ENCODE data around the gene GABRG2. TPM values are rescaled to one million over a fixed set of nuclear protein-coding genes. Genes with fewer than 3 reads are reported as not detected.
"Not testable (repeated sequence)": the region's sequence is repeated elsewhere in the genome, so short reads cannot be mapped to it uniquely, and the experiment has no call there.

The GABRG2 gene
- total RNA-seq, 2 donors from 2014 or later = 1.5 to 2.4 TPM

DNA sequence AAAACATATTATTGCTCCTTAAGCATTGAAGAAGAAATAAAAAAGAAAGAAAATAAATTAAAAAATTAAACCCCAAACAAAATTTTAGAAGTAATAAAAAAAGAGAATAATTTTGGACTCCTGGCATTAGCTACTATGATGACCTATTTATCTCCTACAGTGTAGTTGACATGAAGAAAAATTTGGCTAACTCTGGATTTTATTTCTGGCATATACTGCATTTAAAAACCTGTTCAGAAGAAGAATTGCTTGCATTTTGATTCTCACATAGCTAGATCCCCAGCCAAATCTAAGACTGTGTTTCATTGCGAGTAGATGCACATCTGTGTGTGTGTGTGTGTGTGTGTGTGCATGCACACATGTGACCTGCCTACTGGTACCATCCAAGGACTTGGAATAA lies 30.1 kb upstream of the GABRG2 start:
- H3K4me1 ChIP-seq (ENCODE audit: control insufficient read depth, insufficient read depth, low read length) = no peaks in the 10 kb centered on the region
- H3K27me3 ChIP-seq (ENCODE audit: control insufficient read depth, insufficient read depth, low read length, poor library complexity, severe bottlenecking) = no peaks in the 10 kb centered on the region
- H3K4me3 Mint-ChIP-seq = no peak overlapping the region
- no peak overlapping the region for H3K9ac ChIP-seq (ENCODE audit: extremely low read depth, low read length, poor library complexity, severe bottlenecking)
- H3K27ac ChIP-seq (ENCODE audit: low read depth, low read length) = no peak overlapping the region
- no peak overlapping the region for H3K4me3 ChIP-seq (ENCODE audit: low read length)
- TF ChIP-seq, protein P1, sequence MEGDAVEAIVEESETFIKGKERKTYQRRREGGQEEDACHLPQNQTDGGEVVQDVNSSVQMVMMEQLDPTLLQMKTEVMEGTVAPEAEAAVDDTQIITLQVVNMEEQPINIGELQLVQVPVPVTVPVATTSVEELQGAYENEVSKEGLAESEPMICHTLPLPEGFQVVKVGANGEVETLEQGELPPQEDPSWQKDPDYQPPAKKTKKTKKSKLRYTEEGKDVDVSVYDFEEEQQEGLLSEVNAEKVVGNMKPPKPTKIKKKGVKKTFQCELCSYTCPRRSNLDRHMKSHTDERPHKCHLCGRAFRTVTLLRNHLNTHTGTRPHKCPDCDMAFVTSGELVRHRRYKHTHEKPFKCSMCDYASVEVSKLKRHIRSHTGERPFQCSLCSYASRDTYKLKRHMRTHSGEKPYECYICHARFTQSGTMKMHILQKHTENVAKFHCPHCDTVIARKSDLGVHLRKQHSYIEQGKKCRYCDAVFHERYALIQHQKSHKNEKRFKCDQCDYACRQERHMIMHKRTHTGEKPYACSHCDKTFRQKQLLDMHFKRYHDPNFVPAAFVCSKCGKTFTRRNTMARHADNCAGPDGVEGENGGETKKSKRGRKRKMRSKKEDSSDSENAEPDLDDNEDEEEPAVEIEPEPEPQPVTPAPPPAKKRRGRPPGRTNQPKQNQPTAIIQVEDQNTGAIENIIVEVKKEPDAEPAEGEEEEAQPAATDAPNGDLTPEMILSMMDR (conservative IDR thresholded peaks at IDR 0.05) = no peak
- H3K9me3 Mint-ChIP-seq = peaks cover 21% of the 10 kb centered on the region
- 85 to 100% methylated on average over 1 of the region's 1 CpG for WGBS, 2 experiments (ENCODE audit: insufficient coverage in 1 of 2, insufficient read length in 1 of 2)
- H3K36me3 ChIP-seq (ENCODE audit: control insufficient read depth, insufficient read depth, low read length) = no peaks in the 10 kb centered on the region
- no peak for DNase-seq
- no peak overlapping the region for H3K27ac Mint-ChIP-seq
- H3K9me3 ChIP-seq (ENCODE audit: control insufficient read depth, low read length) = no peaks in the 10 kb centered on the region
- no peaks in the 10 kb centered on the region for H3K36me3 Mint-ChIP-seq (ENCODE audit: low read depth)
- no peaks in the 10 kb centered on the region for H3K27me3 Mint-ChIP-seq (ENCODE audit: insufficient read depth)
- H3K4me1 Mint-ChIP-seq = peaks cover 2% of the 10 kb centered on the region

DNA sequence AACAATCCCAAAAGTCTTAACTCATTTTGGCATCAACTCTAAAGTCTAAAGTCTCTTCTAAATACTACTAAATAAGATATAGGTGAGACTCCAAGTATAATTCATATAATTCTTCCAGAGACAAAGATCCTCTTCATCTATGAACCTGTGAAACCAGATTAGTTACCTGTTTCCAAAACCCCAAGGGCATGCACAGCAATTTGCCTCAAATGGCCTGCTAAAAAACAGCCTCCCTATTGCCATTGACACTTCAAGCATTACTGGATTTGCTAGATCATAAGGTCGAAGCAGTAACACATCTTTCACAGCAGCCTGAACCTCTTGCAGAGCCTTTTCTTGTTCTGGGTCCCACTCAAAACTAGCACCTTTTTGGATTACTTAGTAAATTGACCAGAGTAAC lies 20.3 kb upstream of the GABRG2 start:
- TF ChIP-seq, protein P1 (conservative IDR thresholded peaks at IDR 0.05) = no peak
- H3K9me3 ChIP-seq (ENCODE audit: control insufficient read depth, low read length) = no peaks in the 10 kb centered on the region
- no peak overlapping the region for H3K4me3 ChIP-seq (ENCODE audit: low read length)
- H3K9ac ChIP-seq (ENCODE audit: extremely low read depth, low read length, poor library complexity, severe bottlenecking) = no peak overlapping the region
- no peaks in the 10 kb centered on the region for H3K27me3 Mint-ChIP-seq (ENCODE audit: insufficient read depth)
- H3K9me3 Mint-ChIP-seq = no peaks in the 10 kb centered on the region
- no peaks in the 10 kb centered on the region for H3K36me3 ChIP-seq (ENCODE audit: control insufficient read depth, insufficient read depth, low read length)
- H3K27me3 ChIP-seq (ENCODE audit: control insufficient read depth, insufficient read depth, low read length, poor library complexity, severe bottlenecking) = no peaks in the 10 kb centered on the region
- no peaks in the 10 kb centered on the region for H3K4me1 Mint-ChIP-seq
- no peak overlapping the region for H3K27ac ChIP-seq (ENCODE audit: low read depth, low read length)
- DNase-seq = no peak
- no peak overlapping the region for H3K27ac Mint-ChIP-seq
- H3K36me3 Mint-ChIP-seq (ENCODE audit: low read depth) = no peaks in the 10 kb centered on the region
- H3K4me1 ChIP-seq (ENCODE audit: control insufficient read depth, insufficient read depth, low read length) = no peaks in the 10 kb centered on the region
- H3K4me3 Mint-ChIP-seq = no peak overlapping the region
- 91% methylated on average over 1 of the region's 1 CpG; no CpG with 5 or more reads in 1 of the 2 experiments for WGBS, 2 experiments (ENCODE audit: insufficient coverage in 1 of 2, insufficient read length in 1 of 2)

DNA sequence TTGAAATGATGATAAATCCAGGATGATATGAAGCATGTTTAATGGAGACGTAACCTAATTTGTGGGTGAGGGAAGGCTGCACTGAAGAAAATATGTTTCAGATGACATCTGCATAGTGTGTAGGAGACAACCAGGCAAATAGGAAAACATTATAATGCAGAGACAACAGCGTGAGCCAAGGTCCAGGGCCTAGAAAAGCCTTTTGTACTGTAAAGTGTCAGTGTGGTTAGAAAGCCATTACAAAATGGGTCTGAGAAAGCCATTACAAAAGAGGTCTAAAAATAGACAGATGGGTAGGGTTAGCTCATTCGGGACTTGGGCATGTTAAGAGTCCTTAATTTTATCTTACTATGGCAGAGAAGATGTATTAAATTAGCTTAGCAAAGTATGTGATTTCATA lies 14.9 kb upstream of the GABRG2 start:
- Histone ChIP-seq H3K9ac (ENCODE audit: extremely low read depth, low read length, poor library complexity, severe bottlenecking) (no peak overlapping the region), H3K27ac (ENCODE audit: low read depth, low read length) (no peak overlapping the region), H3K27me3 (ENCODE audit: control insufficient read depth, insufficient read depth, low read length, poor library complexity, severe bottlenecking) (no peaks in the 10 kb centered on the region), H3K9me3 (ENCODE audit: control insufficient read depth, low read length) (no peaks in the 10 kb centered on the region), H3K4me3 (ENCODE audit: low read length) (no peak overlapping the region), H3K4me1 (ENCODE audit: control insufficient read depth, insufficient read depth, low read length) (no peaks in the 10 kb centered on the region), H3K36me3 (ENCODE audit: control insufficient read depth, insufficient read depth, low read length) (no peaks in the 10 kb centered on the region)
- DNase-seq = no peak
- Mint-ChIP-seq H3K36me3 (ENCODE audit: low read depth) (no peaks in the 10 kb centered on the region), H3K4me3 (no peak overlapping the region), H3K9me3 (peaks cover 6% of the 10 kb centered on the region), H3K4me1 (no peaks in the 10 kb centered on the region), H3K27ac (no peak overlapping the region), H3K27me3 (ENCODE audit: insufficient read depth) (no peaks in the 10 kb centered on the region)
- TF ChIP-seq, protein P1 (conservative IDR thresholded peaks at IDR 0.05) = no peak
- WGBS, 2 experiments (ENCODE audit: insufficient coverage in 1 of 2, insufficient read length in 1 of 2) = 74 to 100% methylated on average over 1 to 3 of the region's 3 CpGs

DNA sequence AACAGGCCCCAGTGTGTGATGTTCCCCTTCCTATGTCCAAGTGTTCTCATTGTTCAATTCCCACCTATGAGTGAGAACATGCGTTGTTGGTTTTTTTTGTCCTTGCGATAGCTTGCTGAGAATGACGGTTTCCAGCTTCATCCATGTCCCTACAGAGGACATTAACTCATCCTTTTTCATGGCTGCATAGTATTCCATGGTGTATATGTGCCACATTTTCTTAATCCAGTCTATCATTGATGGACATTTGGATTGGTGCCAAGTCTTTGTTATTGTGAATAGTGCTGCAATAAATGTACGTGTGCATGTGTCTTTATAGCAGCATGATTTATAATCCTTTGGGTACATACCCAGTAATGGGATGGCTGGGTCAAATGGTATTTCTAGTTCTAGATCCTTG lies 12.5 kb upstream of the GABRG2 start:
- not testable (repeated sequence) for H3K4me3 Mint-ChIP-seq; H3K9me3 Mint-ChIP-seq; H3K36me3 Mint-ChIP-seq (ENCODE audit: low read depth); H3K9ac ChIP-seq (ENCODE audit: extremely low read depth, low read length, poor library complexity, severe bottlenecking); H3K27me3 ChIP-seq (ENCODE audit: control insufficient read depth, insufficient read depth, low read length, poor library complexity, severe bottlenecking); H3K4me1 ChIP-seq (ENCODE audit: control insufficient read depth, insufficient read depth, low read length); H3K9me3 ChIP-seq (ENCODE audit: control insufficient read depth, low read length); H3K27ac Mint-ChIP-seq; H3K36me3 ChIP-seq (ENCODE audit: control insufficient read depth, insufficient read depth, low read length); DNase-seq; H3K4me1 Mint-ChIP-seq; H3K4me3 ChIP-seq (ENCODE audit: low read length); H3K27me3 Mint-ChIP-seq (ENCODE audit: insufficient read depth); H3K27ac ChIP-seq (ENCODE audit: low read depth, low read length)
- 91 to 96% methylated on average over 3 to 4 of the region's 4 CpGs for WGBS, 2 experiments (ENCODE audit: insufficient coverage in 1 of 2, insufficient read length in 1 of 2)

All from endodermal cell (in vitro differentiated cells).